GM12878 (cell line): ENCODE data around the gene EEFSEC. TPM values are rescaled to one million over a fixed set of nuclear protein-coding genes. Genes with fewer than 3 reads are reported as not detected.

Experiments used
- BACH1 ChIP-seq: fragments of 450-650 bp; IDR thresholded peaks from 2 replicates; pipeline ENCODE4 v1.6.1; 2017; ENCODE audit warnings: mild to moderate bottlenecking, borderline replicate concordance
- CBX3 ChIP-seq: fragments of 200-600 bp; sonication (generic); IDR thresholded peaks from 2 replicates; pipeline ENCODE4 v1.6.1; 2016; ENCODE audit warnings: low read depth, borderline replicate concordance
- E4F1 ChIP-seq: fragments of 450-650 bp; IDR thresholded peaks from 2 replicates; pipeline ENCODE4 v1.6.1; 2018; ENCODE audit warnings: borderline replicate concordance, mild to moderate bottlenecking; ENCODE audit not compliant: partially characterized antibody
- GABPA ChIP-seq: IDR thresholded peaks from 2 replicates; pipeline ENCODE4 v1.6.1; 2014; ENCODE audit warnings: antibody characterized with exemption, low read depth, mild to moderate bottlenecking, inconsistent platforms
- NFIC ChIP-seq: IDR thresholded peaks from 2 replicates; pipeline ENCODE4 v1.6.1; 2012; ENCODE audit warnings: low read depth, mild to moderate bottlenecking, inconsistent platforms, low read length, moderate library complexity
- NR2C2 ChIP-seq: IDR thresholded peaks from 2 replicates; pipeline ENCODE4 v1.6.1; 2011; ENCODE audit warnings: borderline replicate concordance, low read depth; ENCODE audit not compliant: control insufficient read depth, insufficient read length
- POLR2AphosphoS5 ChIP-seq: IDR thresholded peaks from 2 replicates; pipeline ENCODE4 v1.6.1; 2011; ENCODE audit warnings: mild to moderate bottlenecking, low read length, inconsistent platforms
- PRDM15 ChIP-seq: fragments of 450-650 bp; formaldehyde crosslinking; IDR thresholded peaks from 2 replicates; pipeline ENCODE4 v1.4.0; 2020; ENCODE audit warnings: mild to moderate bottlenecking, moderate library complexity
- RAD51 ChIP-seq: fragments of 450-650 bp; IDR thresholded peaks from 2 replicates; pipeline ENCODE4 v1.6.1; 2016; ENCODE audit warnings: moderate library complexity, mild to moderate bottlenecking, inconsistent platforms
- RELB ChIP-seq: fragments of 450-650 bp; IDR thresholded peaks from 2 replicates; pipeline ENCODE4 v1.6.1; 2017; ENCODE audit warnings: low read depth, mild to moderate bottlenecking, moderate library complexity
- SP1 ChIP-seq: IDR thresholded peaks from one replicate; pipeline ENCODE4 v1.6.1; 2011; ENCODE audit warnings: low read depth, low read length
- SRF ChIP-seq, 2 experiments: IDR thresholded peaks; 2 replicates each; pipeline ENCODE4 v1.6.1; 2011; ENCODE audit warnings: low read depth in 2 of 2, low read length in 2 of 2, mild to moderate bottlenecking in 1 of 2, moderate library complexity in 1 of 2
- ZBTB33 ChIP-seq: fragments of 450-650 bp; IDR thresholded peaks from 2 replicates; pipeline ENCODE4 v1.6.1; 2017; ENCODE audit warnings: mild to moderate bottlenecking
- ZNF687 ChIP-seq: fragments of 450-650 bp; IDR thresholded peaks from 2 replicates; pipeline ENCODE4 v1.6.1; 2017; ENCODE audit warnings: mild to moderate bottlenecking, moderate library complexity
- polyA plus RNA-seq, 11 experiments: library from polyadenylated mRNA; depleted of rRNA in 4 of 11; unstranded in 6 of 11; stranded (reverse) in 5 of 11; fragments of >200 nt; fragmentation: Nextera tagmentation in 4 of 11; fragmentation: Illumina TruSeq in 1 of 11; extraction: Ambion mirVana in 4 of 11; extraction: Trizol in 1 of 11; gene quantifications; 1 replicate in 1 of 11; 2 replicates in 10 of 11; pipeline versions ENCODE4 v1.2.1 to v1.2.3, GENCODE V29; 2011 to 2016; ENCODE audit warnings: inconsistent platforms in 2 of 11, missing spikeins in 2 of 11, low read depth in 1 of 11
- total RNA-seq, 4 experiments: library from RNA; depleted of rRNA in 3 of 4; stranded (reverse); fragments of >200 nt in 3 of 4; fragmentation: Illumina TruSeq in 1 of 4; extraction: Trizol in 1 of 4; gene quantifications; 2 replicates each; pipeline versions ENCODE4 v1.2.1 to v1.2.3, GENCODE V29; 2013 to 2021

EEFSEC gene
- total and polyA plus RNA-seq, 10 of the 15 experiments (the other 5 are each of a cell fraction or from before 2014, with no cell fraction given): 0.29 to 29.1 (median 16.1) TPM

GRCh38 chr3:128188956-128189355 is 35.7 kb downstream of the EEFSEC start (continued):
- no peak for TF ChIP-seq ZBTB33
- no peak for TF ChIP-seq NFIC
- no peak for TF ChIP-seq PRDM15 (CRISPR knock-in tag)
- no peak for TF ChIP-seq ZNF687
- no peak for TF ChIP-seq SRF (IDR thresholded peaks at IDR 0.05; ENCODE audit: low read depth in 2 of 2, low read length in 2 of 2)
- no peak for TF ChIP-seq CBX3
- no peak for TF ChIP-seq E4F1
- TF ChIP-seq NR2C2: no peak
- TF ChIP-seq SP1: no peak
- TF ChIP-seq BACH1: no peak
- TF ChIP-seq RELB: no peak
- no peak for TF ChIP-seq POLR2AphosphoS5
- TF ChIP-seq GABPA: no peak
- no peak for TF ChIP-seq RAD51
- TF ChIP-seq, all 136 proteins: peak for 0
